ENCODE results near the gene TEDC1.

GRCh38 chr14:105460616-105461015, 30.4 kb upstream of the TEDC1 start:
- no peak for TF ChIP-seq POLR2A (IDR thresholded peaks at IDR 0.05)
- TF ChIP-seq, protein P1, sequence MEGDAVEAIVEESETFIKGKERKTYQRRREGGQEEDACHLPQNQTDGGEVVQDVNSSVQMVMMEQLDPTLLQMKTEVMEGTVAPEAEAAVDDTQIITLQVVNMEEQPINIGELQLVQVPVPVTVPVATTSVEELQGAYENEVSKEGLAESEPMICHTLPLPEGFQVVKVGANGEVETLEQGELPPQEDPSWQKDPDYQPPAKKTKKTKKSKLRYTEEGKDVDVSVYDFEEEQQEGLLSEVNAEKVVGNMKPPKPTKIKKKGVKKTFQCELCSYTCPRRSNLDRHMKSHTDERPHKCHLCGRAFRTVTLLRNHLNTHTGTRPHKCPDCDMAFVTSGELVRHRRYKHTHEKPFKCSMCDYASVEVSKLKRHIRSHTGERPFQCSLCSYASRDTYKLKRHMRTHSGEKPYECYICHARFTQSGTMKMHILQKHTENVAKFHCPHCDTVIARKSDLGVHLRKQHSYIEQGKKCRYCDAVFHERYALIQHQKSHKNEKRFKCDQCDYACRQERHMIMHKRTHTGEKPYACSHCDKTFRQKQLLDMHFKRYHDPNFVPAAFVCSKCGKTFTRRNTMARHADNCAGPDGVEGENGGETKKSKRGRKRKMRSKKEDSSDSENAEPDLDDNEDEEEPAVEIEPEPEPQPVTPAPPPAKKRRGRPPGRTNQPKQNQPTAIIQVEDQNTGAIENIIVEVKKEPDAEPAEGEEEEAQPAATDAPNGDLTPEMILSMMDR (IDR thresholded peaks at IDR 0.05): no peak

All from breast epithelium (tissue), 3 donors.